Measurements from ENCODE around the gene ALDH3A1. TPM values are rescaled to one million over a fixed set of nuclear protein-coding genes. Genes with fewer than 3 reads are reported as not detected.
A peak's percentile ranks its signal among the peaks of the same experiment; 100 is the strongest.

The ALDH3A1 gene
- total RNA-seq, 4 donors from 2014 or later: 0.17 to 1.9 (median 0.42) TPM; not detected in 1

DNA sequence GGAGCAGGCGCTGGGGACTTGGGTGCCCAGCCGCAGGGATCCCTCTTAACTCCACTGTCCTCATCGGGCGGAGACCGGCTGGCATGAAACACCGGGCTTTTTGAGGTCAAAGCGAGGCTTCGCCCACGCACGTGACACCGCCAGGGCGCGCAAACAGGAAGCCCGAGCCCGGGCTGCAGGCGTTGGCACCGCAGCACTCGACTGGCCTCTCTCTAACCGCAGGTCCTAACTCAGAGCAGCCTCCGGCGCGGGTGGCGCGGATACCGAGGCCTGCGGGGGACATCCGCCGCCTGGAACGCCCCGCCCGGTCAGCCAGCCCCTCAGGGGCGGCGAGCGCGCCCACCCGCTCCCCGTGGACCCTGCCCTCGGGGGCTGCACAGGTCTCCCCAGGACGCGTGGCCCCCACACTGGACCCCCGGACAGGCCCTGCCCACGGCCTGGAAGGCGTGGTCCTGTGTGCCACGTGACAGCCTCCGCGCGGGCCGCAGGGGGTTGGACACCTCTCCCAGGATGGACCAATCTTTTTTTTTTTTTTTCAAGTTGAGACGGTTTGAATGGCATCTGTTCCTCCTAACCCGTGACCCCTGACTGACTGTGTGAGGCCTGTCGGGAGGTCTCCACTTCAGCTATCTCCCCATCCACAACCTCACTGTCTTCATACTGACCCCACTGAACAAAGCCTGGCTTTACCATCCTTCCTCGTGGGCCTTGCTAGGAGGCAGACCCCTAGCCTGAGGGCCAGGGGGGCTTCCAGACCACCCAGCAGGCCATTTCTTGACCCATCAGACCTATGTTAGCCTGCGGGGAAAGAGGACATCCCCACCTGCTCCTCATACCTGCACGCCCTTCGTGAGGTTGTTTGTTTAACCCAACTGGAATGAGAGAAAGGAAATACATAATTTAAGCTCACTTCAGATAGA, 23.3 kb downstream of the ALDH3A1 start:
- Histone ChIP-seq H3K4me3 (peak overlapping the region; percentile 47 to 53 (median 50)), H3K27me3 (no peaks in the 10 kb centered on the region), H3K36me3 (no peaks in the 10 kb centered on the region), H3K27ac (replicated peaks in 1 of 4) (peak overlapping the region; percentile 61 to 83 (median 66)), H3K9me3 (no peaks in the 10 kb centered on the region), H3K4me1 (peaks cover 39 to 62% (median 53%) of the 10 kb centered on the region in 4 donors)
- intact Hi-C loops (cut with DNase I): loop anchor here (5.0 kb wide), 1 partner anchor 77 kb away; the partner anchor contains the start of gene ALDH3A2
- no peak for DNase-seq (ENCODE audit: extremely low spot score)
- TF ChIP-seq EP300 (IDR thresholded peaks at IDR 0.05): no peak
- TF ChIP-seq CTCF (IDR thresholded peaks at IDR 0.05): no peak
- peak in 1 of 2 donors; percentile 38 for TF ChIP-seq POLR2AphosphoS5 (IDR thresholded peaks at IDR 0.05)
- no peak for TF ChIP-seq POLR2A (IDR thresholded peaks at IDR 0.05; ENCODE audit: low read depth)
- 44% methylated on average over 31 of the region's 55 CpGs for WGBS

GRCh38 chr17:19723964-19724363, 24.1 kb downstream of the ALDH3A1 start:
- Histone ChIP-seq H3K36me3 (no peaks in the 10 kb centered on the region), H3K4me3 (peak overlapping the region in 3 of 4 donors; percentile 47 to 53 (median 48)), H3K4me1 (peaks cover 33 to 54% (median 50%) of the 10 kb centered on the region in 4 donors), H3K9me3 (no peaks in the 10 kb centered on the region), H3K27ac (replicated peaks in 1 of 4) (peak overlapping the region in 3 of 4 donors; percentile 63 to 83 (median 69)), H3K27me3 (no peaks in the 10 kb centered on the region)
- DNase-seq (ENCODE audit: extremely low spot score): no peak
- intact Hi-C loops (cut with DNase I): no loop called here
- TF ChIP-seq EP300 (IDR thresholded peaks at IDR 0.05) (no peak), CTCF (IDR thresholded peaks at IDR 0.05) (no peak), POLR2AphosphoS5 (IDR thresholded peaks at IDR 0.05) (no peak), POLR2A (IDR thresholded peaks at IDR 0.05; ENCODE audit: low read depth) (no peak)
- 100% methylated on average over 1 of the region's 1 CpG for WGBS

DNA sequence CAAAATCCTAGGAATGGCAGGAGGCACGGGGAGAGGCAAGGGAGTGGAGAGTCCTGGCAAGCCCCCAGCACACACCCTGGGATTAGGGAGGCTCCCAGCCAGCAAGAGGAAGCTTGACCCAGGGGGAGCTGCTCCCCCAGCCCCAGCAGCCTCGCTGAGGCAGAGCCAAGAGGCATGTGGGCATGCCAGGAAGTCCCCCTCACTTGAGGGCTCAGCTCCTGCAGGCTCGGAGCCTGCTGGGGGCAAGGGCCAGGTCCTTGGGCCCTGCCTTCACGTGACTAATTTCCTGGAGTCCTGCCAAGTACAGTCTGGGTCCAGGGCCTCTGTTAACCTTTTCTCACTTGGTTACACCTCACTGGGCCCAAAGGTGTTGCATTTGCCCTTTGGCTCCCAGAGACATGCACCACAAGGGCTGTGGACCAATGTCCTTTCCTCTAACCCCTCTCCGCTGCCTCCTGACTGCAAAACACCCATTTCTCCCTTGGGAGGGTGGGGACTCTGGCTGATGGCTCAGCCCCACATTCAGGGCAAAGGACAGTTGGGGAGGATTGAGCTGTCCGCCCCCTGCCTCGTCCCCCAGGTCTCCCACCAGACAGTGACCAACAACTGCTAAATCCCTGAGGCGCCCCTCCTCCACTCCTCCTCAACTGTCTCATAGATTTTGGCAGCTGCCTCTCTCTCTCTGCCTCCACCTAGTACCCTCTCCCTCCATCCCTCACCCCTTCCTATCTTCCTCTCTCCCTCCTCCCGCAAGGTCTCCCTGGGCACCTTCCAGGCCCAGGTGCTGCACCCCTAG, 27.3 kb downstream of the ALDH3A1 start:
- H3K9me3 ChIP-seq: no peaks in the 10 kb centered on the region
- no peaks in the 10 kb centered on the region for H3K36me3 ChIP-seq
- H3K4me1 ChIP-seq: peaks cover 12 to 24% (median 20%) of the 10 kb centered on the region in 4 donors
- DNase-seq (ENCODE audit: extremely low spot score): no peak
- H3K27me3 ChIP-seq: no peaks in the 10 kb centered on the region
- TF ChIP-seq POLR2A (IDR thresholded peaks at IDR 0.05; ENCODE audit: low read depth) (no peak), EP300 (IDR thresholded peaks at IDR 0.05) (no peak), POLR2AphosphoS5 (IDR thresholded peaks at IDR 0.05) (no peak), CTCF (IDR thresholded peaks at IDR 0.05) (no peak)
- no peak overlapping the region for H3K27ac ChIP-seq (replicated peaks in 1 of 4)
- H3K4me3 ChIP-seq: no peak overlapping the region
- WGBS: 62% methylated on average over 9 of the region's 9 CpGs
- intact Hi-C loops (cut with DNase I): no loop called here

- DNase-seq (ENCODE audit: extremely low spot score): no peak
- no peak overlapping the region for H3K4me3 ChIP-seq
- no peak overlapping the region for H3K27ac ChIP-seq (replicated peaks in 1 of 4)
- no peaks in the 10 kb centered on the region for H3K9me3 ChIP-seq
- TF ChIP-seq CTCF (IDR thresholded peaks at IDR 0.05) (no peak), POLR2A (IDR thresholded peaks at IDR 0.05; ENCODE audit: low read depth) (no peak), EP300 (IDR thresholded peaks at IDR 0.05) (no peak), POLR2AphosphoS5 (IDR thresholded peaks at IDR 0.05) (no peak)
- H3K36me3 ChIP-seq: no peaks in the 10 kb centered on the region
- intact Hi-C loops (cut with DNase I): no loop called here
- peaks cover 12 to 22% (median 20%) of the 10 kb centered on the region in 4 donors for H3K4me1 ChIP-seq
- H3K27me3 ChIP-seq: no peaks in the 10 kb centered on the region
- WGBS: 80% methylated on average over 1 of the region's 5 CpGs
These were observed 28.0 kb downstream of the ALDH3A1 start for GRCh38 chr17:19720210-19720475.

Data from esophagus muscularis mucosa (tissue), 4 donors.